Caco-2 (cell line): ENCODE data around the gene CACNB2. TPM values are rescaled to one million over a fixed set of nuclear protein-coding genes. Genes with fewer than 3 reads are reported as not detected.

Experiments
- BruUV-seq: library from RNA; stranded (reverse); fragments of 400-500 nt; replicated peaks from 2 replicates; lab custom pipeline; 2021; lab: Mats Ljungman, UMichigan
- CTCF ChIA-PET: fragments of 300-600 bp; sonication (Branson Sonifier 250); formaldehyde crosslinking; loops from one replicate; lab custom pipeline; 2022; ENCODE audit warnings: antibody characterized with exemption; lab: Charles Lee
- POLR2A ChIA-PET: fragments of 300-600 bp; sonication (Branson Sonifier 250); formaldehyde crosslinking; loops from one replicate; lab custom pipeline; 2022; ENCODE audit warnings: antibody characterized with exemption; lab: Charles Lee
- DNase-seq, 2 experiments: peaks; one replicate each; pipeline versions ENCODE4 v3.0.0 to v3.0.0-alpha.2; 2020 to 2022
- H3K27me3 ChIP-seq: replicated peaks from 2 replicates; pipeline ENCODE4 v1.6.0; 2011; ENCODE audit warnings: low read length; ENCODE audit not compliant: control insufficient read depth, insufficient read depth
- H3K36me3 ChIP-seq: 2 replicates; pipeline ENCODE4 v1.5.1; 2011; ENCODE audit warnings: low read length; ENCODE audit not compliant: control insufficient read depth, insufficient read depth
- H3K4me1 ChIP-seq: fragments of 250-450 bp; sonication (Bioruptor Pico); 2 replicates; pipeline ENCODE4 v1.5.1; 2020; ENCODE audit warnings: mild to moderate bottlenecking
- H3K4me3 ChIP-seq: 2 replicates; pipeline ENCODE4 v1.5.1; 2011; ENCODE audit warnings: low read depth, mild to moderate bottlenecking, control low read depth, low read length
- H3K9me3 ChIP-seq: fragments of 250-450 bp; sonication (Bioruptor Pico); 2 replicates; pipeline ENCODE4 v1.5.1; 2020; ENCODE audit warnings: mild to moderate bottlenecking, moderate library complexity
- H3K27ac Mint-ChIP-seq: one replicate; pipeline ENCODE4 v1.8.0; 2022; ENCODE audit warnings: mixed read lengths; ENCODE audit not compliant: unreplicated experiment
- H3K27me3 Mint-ChIP-seq: one replicate; pipeline ENCODE4 v1.8.0; 2022; ENCODE audit warnings: mixed read lengths; ENCODE audit not compliant: insufficient read depth, unreplicated experiment
- H3K36me3 Mint-ChIP-seq: one replicate; pipeline ENCODE4 v1.8.0; 2022; ENCODE audit warnings: mild to moderate bottlenecking, mixed read lengths; ENCODE audit not compliant: insufficient read depth, unreplicated experiment
- H3K4me1 Mint-ChIP-seq: one replicate; pipeline ENCODE4 v1.8.0; 2022; ENCODE audit warnings: low read depth, mixed read lengths; ENCODE audit not compliant: unreplicated experiment
- H3K4me3 Mint-ChIP-seq: one replicate; pipeline ENCODE4 v1.8.0; 2022; ENCODE audit warnings: mild to moderate bottlenecking, moderate library complexity, mixed read lengths; ENCODE audit not compliant: unreplicated experiment
- H3K9me3 Mint-ChIP-seq: one replicate; pipeline ENCODE4 v1.8.0; 2022; ENCODE audit warnings: mixed read lengths; ENCODE audit not compliant: unreplicated experiment
- CTCF ChIP-seq, 2 experiments: fragments of 200-600 bp in 1 of 2; IDR thresholded peaks; 1 replicate in 1 of 2; 2 replicates in 1 of 2; pipeline versions ENCODE4 v1.5.1 to v1.8.0; 2011 to 2022; ENCODE audit warnings: antibody characterized with exemption in 1 of 2, control low read depth in 1 of 2, inconsistent platforms in 1 of 2, low read depth in 1 of 2, low read length in 1 of 2, mild to moderate bottlenecking in 1 of 2, moderate library complexity in 1 of 2; ENCODE audit not compliant: insufficient read depth in 1 of 2, severe bottlenecking in 1 of 2, unreplicated experiment in 1 of 2
- intact Hi-C: fragments of 100-400 bp; cut with micrococcal nuclease; formaldehyde crosslinking; loops from one replicate; pipeline ENCODE4 v1.10.0; 2022; ENCODE audit not compliant: unreplicated experiment
- total RNA-seq: library from RNA; stranded (reverse); gene quantifications from 2 replicates; pipeline ENCODE4 v1.2.3, GENCODE V29; 2022

Gene CACNB2
- total RNA-seq, 1 experiment from 2014 or later: 0.98 TPM

DNA sequence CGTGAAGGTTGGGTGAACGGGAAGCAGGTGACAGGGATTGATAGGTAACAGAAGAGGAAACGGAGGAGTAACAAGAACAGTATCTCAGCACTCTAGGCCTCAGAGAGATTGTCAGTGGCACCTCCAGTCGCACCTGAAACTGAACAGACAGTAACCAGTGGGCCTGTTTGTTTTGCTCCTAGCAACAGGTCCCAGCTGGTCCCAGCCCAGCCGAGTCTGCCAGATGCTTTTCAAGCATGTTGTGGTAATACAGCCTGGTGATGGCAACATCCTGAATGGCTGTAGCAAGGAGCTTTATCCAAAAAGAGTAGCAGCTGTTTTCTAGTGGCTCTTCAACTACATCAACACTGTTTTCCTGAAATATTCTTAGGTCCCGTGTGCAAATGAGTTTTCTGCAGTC lies 4.7 kb downstream of the CACNB2 start:
- H3K9me3 Mint-ChIP-seq: no peaks in the 10 kb centered on the region
- no peaks in the 10 kb centered on the region for H3K4me1 Mint-ChIP-seq
- no peak overlapping the region for H3K4me3 Mint-ChIP-seq
- H3K4me3 ChIP-seq: no peak overlapping the region
- ChIA-PET CTCF (no interaction called here), POLR2A (no interaction called here)
- H3K27ac Mint-ChIP-seq: no peak overlapping the region
- peaks cover 27% of the 10 kb centered on the region for H3K27me3 Mint-ChIP-seq
- H3K27me3 ChIP-seq: peaks cover 3% of the 10 kb centered on the region
- H3K9me3 ChIP-seq: no peaks in the 10 kb centered on the region
- H3K36me3 Mint-ChIP-seq: no peaks in the 10 kb centered on the region
- H3K36me3 ChIP-seq: no peaks in the 10 kb centered on the region
- TF ChIP-seq CTCF (IDR thresholded peaks at IDR 0.05; ENCODE audit: insufficient read depth in 1 of 2, low read depth in 1 of 2, low read length in 1 of 2, severe bottlenecking in 1 of 2, unreplicated experiment in 1 of 2): no peak
- intact Hi-C loops: no loop called here
- peaks cover 2% of the 10 kb centered on the region; the same call in 1 of the 2 replicates for H3K4me1 ChIP-seq
- no TSS peak for BruUV-seq
- no peak for DNase-seq

GRCh38 chr10:18145652-18146051 lies 5.4 kb downstream of the CACNB2 start:
- no peaks in the 10 kb centered on the region for H3K36me3 Mint-ChIP-seq
- no peak for DNase-seq
- no TSS peak for BruUV-seq
- no peak overlapping the region for H3K4me3 ChIP-seq
- TF ChIP-seq CTCF (IDR thresholded peaks at IDR 0.05; ENCODE audit: insufficient read depth in 1 of 2, low read depth in 1 of 2, low read length in 1 of 2, severe bottlenecking in 1 of 2, unreplicated experiment in 1 of 2): no peak
- POLR2A ChIA-PET: no interaction called here
- no peaks in the 10 kb centered on the region for H3K9me3 ChIP-seq
- no peaks in the 10 kb centered on the region for H3K36me3 ChIP-seq
- H3K4me3 Mint-ChIP-seq: no peak overlapping the region
- H3K4me1 Mint-ChIP-seq: no peaks in the 10 kb centered on the region
- CTCF ChIA-PET: no interaction called here
- H3K4me1 ChIP-seq: no peaks in the 10 kb centered on the region
- no peak overlapping the region for H3K27ac Mint-ChIP-seq
- intact Hi-C loops: no loop called here
- H3K9me3 Mint-ChIP-seq: no peaks in the 10 kb centered on the region
- H3K27me3 ChIP-seq: peaks cover 3% of the 10 kb centered on the region
- peaks cover 27% of the 10 kb centered on the region for H3K27me3 Mint-ChIP-seq

DNA sequence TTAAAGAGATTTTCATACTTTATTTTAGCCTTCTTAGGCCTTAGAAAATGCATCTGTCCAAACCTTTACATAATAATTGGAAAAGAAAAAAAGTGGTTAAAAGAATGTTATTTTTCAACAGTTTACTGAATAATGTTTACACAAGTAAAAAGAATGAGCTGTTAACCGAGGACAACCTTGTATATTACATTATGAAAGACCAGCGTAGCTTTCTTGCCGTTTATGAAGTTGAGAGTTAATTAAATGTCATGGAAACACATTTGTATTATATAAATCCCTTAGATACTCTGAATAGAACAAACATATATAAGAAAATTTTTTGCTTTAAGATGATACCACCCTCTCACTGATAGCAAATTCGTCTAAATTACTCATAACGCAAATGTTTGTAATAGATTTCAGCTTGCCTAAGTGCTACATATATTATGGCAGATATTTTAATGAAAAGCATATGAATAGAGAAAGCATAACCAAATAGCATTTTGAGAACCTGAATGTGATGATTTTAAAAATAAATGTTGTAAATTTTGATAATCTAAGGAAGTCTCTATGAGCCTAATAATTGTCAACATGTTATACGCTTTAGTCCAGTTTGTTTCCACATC lies 9.1 kb downstream of the CACNB2 start:
- Histone ChIP-seq H3K4me1 (no peaks in the 10 kb centered on the region), H3K36me3 (no peaks in the 10 kb centered on the region), H3K27me3 (no peaks in the 10 kb centered on the region), H3K9me3 (no peaks in the 10 kb centered on the region), H3K4me3 (no peak overlapping the region)
- TF ChIP-seq CTCF (IDR thresholded peaks at IDR 0.05; ENCODE audit: insufficient read depth in 1 of 2, low read depth in 1 of 2, low read length in 1 of 2, severe bottlenecking in 1 of 2, unreplicated experiment in 1 of 2): no peak
- Mint-ChIP-seq H3K4me3 (no peak overlapping the region), H3K27ac (no peak overlapping the region), H3K9me3 (no peaks in the 10 kb centered on the region), H3K4me1 (no peaks in the 10 kb centered on the region), H3K27me3 (peaks cover 14% of the 10 kb centered on the region), H3K36me3 (no peaks in the 10 kb centered on the region)
- no peak for DNase-seq
- BruUV-seq: no TSS peak
- intact Hi-C loops: no loop called here
- POLR2A ChIA-PET: no interaction called here
- CTCF ChIA-PET: no interaction called here
